NCI-H345 (cell line): ENCODE data around the gene GOLIM4.
A peak's percentile ranks its signal among the peaks of the same experiment; 100 is the strongest.
"Not testable (repeated sequence)": the region's sequence is repeated elsewhere in the genome, so short reads cannot be mapped to it uniquely, and the experiment has no call there.

Source experiments
- DNase-seq: peaks from one replicate; lab custom pipeline; 2025; lab: John Stamatoyannopoulos, UW

Gene GOLIM4

DNA sequence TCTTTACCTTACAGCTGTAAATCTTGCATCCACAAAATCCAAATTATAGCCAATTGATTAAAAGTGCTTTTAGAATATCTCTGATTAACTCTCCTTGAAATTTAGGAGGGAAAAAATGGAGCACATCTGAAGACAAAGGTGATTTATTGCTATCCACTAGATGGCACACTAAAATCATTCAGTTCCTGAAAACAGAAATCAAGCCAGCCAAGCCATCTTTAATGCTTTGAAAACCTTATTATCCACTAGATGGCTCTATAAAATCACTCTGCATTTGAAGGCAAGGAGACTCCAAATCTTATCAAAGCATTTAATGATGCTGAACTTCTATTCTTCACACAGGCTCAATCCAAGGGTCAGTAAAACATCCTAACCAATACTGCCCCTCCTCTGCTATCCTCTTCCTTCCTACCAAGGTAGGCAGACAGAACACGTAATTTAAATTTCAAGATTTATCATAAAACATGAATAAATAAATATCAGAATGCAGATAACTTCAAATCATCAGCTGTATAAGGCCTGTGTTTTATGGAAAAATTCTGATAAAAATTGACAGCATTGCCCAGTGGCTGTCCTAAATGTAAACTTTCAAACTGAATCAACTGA lies 48.4 kb downstream of the GOLIM4 start:
- DNase-seq, result peak; percentile 75

DNA sequence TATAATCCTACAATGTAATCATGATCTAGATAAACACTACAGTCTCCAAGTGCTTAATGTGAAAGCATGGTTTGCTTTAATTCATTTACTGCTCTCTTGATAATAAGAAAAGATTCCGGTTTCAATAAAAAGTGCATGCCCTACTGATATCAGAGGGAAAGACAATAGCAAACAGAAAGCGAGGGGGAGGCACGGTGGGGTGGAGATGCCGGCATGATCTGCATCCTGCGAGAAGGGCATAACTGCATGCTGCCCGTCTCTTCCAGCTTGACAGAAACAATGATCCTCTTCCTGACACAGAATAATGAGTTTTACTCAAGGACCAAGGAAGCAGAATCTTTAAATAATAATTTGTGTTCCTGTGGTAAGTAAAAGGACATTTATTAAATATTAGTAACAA lies 51.7 kb downstream of the GOLIM4 start:
- DNase-seq, result no peak

DNA sequence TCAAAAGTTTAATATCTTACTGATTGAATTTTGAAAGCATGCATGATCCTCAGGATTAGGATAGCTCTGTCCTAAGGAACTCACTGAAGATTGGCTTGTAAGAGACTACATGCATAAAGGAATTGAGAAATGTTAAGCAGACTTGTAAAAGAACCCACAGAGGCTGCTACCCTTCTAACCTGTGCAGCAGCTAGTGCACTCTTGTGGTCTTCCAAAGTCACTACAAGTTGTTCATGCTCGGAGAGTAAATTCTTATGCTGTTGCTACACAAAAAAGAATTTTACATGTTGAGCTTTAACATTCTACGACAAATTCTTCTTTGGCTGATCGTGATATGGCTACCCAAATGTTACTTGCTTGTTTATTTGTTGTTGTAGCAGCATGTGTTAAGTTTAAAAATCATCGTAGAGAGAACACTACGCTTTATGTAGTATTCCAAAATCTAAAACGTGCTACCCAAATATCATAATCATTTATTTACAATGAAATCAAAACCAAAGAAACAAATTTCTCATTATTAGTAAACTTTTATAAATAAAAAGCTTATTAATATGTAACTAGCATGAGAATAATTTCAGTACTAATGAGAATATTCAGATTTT lies 55.0 kb downstream of the GOLIM4 start:
- peak; percentile 24 for DNase-seq

DNA sequence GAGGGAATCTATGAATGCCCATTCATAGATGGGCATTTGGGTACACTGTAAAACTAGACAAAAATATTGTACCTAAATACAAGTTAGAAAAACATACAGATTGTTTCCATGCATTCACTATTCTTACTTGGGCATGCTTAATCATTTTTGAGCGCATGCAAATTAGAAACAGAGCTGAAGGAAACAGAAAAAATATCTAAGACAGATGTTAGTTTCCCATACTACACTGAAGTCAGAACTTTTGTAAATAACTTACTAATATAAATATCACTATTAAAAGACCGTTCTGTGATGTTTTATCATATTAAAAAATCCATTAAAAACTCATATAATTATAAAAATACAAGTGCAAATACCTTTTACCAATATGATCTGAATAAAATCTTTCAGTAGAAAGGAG lies 58.7 kb downstream of the GOLIM4 start:
- no peak for DNase-seq

DNA sequence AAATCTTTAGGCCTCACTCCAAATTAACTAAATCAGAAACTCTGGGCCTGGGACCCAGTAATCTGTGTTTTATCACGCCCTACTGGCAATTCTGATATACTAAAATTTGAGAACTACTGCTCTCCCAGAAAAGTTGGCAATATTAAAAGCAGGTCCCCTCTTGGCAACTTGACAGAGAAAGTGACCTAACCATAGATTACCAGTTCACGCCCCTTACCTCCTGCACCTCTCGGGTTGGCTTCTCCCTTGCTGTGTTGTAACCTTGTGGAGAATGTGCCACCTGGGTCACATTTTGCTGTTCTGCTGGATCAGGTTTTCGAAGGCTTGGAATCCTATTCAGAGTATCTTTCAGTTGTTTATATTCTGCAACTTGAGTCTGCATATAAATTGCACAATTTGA lies 59.1 kb downstream of the GOLIM4 start:
- DNase-seq, result no peak

DNA sequence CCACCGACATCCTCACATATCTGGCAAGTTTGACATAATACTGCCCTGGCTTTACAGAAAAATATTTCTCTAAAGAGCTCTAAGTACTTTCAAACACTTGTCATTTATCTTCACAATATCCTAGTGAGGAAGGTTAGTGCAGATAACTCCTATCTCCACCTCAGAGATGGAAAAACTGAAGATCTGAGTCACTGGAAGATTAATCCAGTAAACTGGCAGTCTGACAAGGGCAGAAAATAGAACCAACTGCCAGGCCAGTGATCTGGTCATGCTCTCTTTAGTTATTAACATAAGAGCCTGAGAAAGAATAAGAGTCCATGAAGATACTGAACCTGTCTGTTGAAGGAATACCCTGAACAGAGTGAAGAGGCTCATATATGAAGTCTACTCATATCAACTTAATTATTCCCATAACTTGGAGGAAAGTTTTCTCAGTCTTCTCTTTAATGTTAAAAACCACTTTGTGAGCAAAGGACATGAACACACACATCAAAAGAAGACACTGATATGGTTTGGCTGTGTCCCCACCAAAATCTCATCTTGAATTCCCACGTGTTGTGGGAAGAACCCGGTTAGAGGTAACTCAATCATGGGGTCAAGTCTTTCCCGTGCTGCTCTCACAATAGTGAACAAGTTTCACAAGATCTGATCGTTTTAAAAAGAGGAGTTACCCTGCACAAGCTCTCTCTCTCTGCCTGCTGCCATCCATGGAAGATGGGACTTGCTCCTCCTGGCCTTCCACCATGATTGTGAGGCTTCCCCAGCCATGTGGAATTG lies 61.4 kb downstream of the GOLIM4 start:
- no peak for DNase-seq

DNA sequence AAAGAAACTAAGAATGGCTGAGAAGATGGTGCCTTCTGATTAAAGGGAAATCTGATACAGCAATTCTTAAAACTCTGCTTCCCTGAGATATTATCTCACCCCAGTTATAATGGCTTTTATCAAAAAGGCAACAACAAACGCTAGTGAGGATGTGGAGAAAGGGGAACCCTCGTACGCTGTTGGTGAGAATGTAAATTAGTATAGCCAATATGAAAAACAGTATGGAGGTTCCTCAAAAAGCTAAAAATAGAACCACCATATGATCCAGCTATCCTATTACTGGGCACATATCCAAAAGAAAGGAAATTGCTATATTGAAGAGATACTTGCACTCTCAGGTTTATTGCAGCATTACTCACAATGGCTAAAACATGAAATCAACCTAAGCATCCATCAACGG lies 65.1 kb downstream of the GOLIM4 start:
- peak; percentile 27 for DNase-seq

DNA sequence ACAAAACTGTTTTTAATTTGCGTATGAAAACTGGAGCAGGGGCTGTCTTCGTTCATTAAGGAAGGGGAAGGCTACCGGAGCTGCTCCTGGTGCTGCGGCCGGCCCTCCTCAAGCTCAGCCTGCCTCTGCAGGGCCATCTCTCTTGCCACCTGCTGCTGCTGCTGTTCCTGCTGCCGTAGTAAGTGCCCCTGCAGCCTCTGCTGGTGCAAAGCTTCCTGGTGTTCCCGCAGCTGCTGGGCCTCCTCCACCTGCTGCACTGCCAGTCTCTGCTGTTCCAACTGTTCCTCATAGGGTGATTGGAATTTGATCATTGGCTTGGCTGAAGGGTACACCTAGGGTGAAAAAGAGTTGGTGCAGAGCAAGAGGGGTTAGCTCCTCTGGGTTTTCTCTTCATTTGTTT lies 66.0 kb downstream of the GOLIM4 start:
- no peak for DNase-seq

DNA sequence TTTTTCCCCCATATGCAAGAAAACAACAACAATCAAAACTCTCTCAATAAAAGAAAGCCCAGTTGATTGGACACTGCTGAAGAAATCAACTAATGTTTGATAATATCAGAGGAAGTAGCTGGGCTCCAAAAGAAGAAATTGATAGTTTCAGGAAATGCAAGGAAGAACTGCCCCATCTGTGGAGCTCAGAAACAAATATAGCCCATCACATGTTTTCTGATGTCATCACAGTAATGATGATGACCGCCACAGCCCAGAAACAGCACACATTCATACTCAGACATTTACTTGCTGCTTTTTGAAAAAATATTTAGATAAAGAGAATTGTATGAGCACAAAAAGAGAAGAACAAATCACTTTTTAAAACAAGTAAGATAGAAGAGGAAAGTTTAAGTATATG lies 67.6 kb downstream of the GOLIM4 start:
- DNase-seq, result no peak

DNA sequence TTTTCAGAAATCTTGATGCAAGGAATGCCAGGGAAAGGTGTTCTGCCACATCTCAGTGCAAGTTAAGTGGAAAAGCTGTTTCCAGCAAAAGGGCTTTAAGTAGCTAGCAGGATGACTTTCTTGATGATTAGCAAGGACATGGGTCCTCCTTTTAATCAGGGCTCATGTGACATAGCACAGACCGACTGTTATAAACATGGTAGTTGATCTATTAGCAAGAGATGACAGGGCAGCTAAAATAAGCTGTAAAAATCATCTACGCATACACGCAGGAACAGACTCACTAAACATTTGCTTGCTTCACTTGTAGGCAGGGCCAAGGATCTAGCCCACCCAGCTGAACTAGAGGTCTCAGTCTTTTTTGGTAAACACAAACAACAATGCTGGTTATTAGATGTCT lies 69.0 kb downstream of the GOLIM4 start:
- no peak for DNase-seq

DNA sequence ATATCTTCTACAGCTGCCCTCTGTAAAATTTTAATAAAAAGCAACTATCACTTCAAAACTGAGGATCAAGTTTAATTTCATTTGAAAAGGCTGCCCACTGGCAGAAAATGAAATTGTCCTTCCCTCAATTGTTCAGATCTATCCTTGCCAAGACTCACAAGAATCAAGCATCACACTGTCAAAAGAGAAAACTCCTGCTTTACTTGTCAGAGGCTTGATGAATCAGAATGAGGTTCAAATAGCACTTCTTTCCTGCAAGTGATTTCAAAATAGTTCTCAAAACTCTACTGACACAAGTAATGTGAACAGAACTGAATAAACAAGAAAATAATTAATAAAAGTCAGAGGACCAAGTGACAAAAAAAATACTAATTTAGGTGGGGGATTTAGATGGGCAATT lies 70.6 kb downstream of the GOLIM4 start:
- DNase-seq, result no peak

DNA sequence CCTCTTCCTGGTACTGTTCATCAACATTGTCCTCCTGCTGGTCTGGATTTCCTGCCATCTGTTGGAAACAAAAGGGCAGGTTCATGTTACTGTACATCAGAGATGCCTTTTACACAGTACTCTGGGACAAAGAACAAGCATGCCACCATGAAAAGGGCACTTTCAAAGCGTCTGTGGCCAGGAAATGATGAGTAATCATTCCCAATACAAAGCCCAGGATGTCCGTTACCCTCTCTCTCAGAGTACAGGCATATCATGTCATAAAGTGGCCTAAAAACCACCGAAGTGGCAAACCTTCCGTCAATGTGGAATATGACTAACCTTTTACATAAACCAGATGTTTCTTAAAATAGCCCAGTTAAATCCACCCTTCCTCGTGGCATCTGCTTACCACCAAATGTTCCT lies 71.2 kb downstream of the GOLIM4 start:
- DNase-seq, result peak; percentile 63

DNA sequence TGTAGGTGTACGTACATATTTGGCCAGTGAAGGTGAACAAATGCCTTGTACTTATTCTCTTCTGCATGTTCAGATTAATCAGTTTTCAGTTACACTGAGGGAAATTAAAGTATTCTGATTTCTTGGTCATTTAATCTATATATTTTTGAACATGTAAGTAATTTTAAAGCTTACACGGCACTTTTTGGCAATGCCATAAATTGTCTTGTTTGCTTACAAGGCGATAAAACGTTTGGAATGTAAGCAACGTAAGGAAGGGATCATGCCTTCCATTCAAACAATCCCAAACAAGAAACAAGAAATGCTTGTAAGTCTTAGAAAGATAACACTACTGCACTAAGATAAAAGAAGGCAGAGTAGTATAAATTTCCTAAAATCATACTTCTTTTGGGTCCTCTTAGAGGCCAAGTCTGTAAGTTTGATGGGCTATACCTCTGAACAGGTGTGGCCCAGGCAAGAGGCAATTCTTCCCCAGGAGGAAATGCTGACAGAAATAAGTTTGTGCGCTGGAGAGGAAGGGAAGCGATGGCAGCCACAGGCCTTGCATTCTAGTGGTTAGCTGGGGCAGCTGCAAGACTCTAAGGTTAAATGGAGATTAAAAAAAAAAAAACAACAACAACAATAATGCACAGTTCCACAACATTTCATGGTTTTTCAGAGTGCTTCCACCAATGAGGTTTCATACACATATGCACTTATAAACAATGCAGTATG lies 73.8 kb downstream of the GOLIM4 start:
- no peak for DNase-seq

DNA sequence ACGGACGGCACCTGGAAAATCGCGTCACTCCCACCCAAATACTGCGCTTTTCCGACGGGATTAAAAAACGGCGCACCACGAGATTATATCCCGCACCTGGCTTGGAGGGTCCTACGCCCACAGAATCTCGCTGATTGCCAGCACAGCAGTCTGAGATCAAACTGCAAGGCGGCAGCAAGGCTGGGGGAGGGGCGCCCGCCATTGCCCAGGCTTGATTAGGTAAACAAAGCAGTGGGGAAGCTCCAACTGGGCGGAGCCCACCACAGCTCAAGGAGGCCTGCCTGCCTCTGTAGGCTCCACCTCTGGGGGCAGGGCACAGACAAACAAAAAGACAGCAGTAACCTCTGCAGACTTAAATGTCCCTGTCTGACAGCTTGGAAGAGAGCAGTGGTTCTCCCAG lies 84.4 kb downstream of the GOLIM4 start:
- DNase-seq, result not testable (repeated sequence)

DNA sequence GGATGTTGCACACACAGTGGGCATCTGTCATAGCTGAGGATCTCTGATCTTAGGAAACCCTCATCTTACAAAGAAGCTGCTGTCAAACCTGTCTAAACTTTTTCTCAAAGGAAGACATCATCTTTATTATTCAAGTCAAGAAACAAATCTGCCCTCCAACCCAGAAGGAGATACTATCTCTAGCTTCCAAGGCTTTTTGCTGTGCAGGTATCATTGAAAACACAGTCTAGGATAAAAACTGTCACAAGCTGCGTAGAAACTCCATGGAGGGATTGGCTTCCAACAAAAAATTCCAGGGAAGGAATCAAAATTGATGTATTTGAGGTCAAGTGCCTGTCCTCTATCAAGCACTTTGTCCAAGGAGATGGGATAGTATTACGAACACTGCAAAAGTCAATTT lies 89.1 kb downstream of the GOLIM4 start:
- no peak for DNase-seq

DNA sequence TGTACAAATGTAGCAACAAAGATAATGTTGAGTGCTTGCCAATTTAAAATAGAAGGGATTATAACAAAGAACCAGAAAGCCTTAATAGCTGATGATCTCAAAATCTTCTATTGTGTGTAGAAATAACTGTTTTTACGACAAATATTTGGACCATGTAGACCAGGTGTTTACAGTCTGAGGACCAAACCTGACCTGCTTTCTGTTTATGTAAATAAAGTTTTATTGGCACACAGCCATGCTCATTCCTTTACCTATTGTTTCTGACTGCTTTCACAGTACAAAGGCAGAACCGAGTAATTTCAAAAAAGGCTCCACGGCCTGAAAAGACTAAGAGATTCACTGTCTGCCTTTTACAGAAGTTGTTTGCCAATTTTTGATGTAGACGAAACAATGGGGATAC lies 91.8 kb downstream of the GOLIM4 start:
- DNase-seq, result peak; percentile 39

DNA sequence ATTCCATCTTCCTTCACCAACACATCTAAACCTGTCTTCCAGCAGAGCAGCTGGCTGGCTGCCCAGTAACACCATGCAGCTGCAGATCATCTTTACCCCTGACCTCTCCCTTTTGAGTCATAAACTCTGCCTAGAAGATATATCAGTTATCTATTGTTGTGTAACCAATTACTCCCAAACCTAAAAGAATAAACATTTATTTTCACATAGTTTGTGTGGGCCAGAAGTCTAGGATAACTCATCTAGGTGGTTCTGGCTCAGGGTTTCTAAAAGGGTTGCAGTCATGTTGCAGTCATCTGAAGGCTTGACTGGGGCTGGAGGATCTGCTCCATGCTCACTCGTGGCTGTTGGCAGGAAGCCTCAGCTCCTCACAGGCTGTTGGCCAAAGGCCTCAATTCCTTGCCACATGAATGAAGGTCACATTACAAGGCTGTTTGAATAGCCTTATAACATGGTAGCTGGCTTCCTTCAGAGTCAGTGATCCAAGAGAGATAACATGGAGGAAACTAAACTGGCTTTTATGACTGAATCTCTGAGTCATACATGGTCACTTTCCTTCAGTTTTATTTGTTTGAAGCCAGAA lies 92.8 kb downstream of the GOLIM4 start:
- DNase-seq, result peak; percentile 24

DNA sequence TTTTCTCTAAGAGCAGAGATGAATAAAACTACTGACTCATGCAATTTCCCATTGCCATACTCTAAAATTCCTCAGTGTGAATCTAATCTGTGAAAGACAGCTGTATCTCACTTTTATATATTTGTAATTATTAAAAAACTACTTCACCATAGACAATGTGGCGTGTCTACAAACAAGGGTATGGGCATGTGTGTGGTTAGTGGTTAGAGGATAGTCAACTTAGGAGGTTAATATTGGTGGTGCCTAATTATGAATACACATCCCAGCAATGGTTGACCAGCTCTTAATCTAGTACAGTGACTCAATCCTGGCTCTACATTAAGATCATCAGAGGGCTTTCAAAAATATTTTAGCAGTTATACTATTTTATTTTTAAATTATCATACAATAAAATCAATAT lies 94.5 kb downstream of the GOLIM4 start:
- no peak for DNase-seq

DNA sequence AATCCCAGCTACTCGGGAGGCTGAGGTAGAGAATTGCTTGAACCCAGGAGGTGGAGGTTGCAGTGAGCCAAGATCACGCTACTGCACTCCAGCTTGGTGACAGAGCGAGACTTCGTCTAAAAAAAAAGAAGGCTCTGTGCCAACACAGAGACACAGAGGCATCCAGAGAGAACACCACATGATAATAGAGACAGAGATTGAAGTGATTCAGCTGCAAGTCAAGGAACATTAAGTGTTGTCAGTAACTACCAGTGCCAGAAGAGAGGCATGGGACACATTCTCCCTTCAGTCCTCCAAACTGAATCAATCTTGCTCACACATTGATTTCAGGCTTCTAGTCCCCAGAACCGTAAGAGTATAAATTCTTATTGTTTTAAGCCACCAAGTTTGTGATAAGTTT lies 97.5 kb downstream of the GOLIM4 start:
- DNase-seq, result no peak

DNA sequence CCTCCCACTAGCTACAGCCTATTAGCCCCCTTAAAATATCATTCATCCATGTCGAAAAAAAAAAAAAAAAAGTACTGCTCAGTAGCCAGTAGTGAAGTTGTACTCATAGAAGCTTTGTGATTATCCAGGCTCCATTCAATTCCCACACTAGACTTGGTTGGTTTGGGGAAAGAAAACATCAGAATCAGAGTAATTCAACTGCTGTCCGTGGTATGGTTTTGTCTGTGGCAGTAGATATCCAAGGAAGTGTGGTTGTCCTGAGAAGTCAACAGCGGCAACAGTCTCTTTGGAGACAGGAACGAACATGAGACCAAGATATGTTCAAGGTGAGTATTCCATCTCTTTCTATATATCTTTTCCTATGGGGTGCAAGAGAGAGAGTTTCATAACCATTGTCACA lies 99.2 kb downstream of the GOLIM4 start:
- DNase-seq, result no peak

DNA sequence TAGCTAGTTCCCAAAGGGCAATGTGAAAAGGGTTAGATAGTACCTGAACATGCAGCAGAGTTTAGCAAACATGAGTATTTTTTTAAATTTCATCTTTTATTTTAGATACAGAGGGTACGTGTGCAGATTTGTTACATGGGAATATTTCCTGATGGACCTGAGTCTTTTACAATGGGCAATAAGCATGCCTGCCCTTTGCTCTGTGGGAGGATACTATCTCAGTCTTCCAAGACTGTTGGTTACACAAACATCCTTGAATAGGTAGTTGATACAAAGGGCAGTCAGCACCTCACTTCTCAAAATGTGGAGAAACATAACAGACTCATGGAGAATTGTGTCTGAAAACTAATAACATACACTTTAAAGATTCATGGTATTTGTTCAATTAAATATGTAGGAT lies 103.3 kb downstream of the GOLIM4 start:
- DNase-seq, result no peak

DNA sequence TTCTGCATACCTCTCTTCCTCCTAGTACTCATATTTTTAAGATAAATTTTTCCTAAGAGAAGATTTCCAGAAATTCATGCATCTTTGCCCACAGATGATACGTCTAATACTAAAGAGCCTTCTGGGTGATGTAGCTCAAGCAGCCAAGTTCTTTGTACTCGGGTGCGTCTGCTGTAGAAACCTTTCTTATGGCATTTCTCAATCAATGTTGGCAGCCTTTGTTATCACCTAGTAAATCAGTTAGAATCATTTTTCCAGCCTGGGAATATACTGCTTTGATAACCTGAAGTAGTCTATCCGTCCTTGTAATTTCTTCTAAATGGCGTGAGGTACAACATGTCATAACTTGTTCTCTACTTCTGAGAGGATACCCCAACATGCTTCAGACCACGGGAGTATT lies 104.5 kb downstream of the GOLIM4 start:
- DNase-seq, result no peak

DNA sequence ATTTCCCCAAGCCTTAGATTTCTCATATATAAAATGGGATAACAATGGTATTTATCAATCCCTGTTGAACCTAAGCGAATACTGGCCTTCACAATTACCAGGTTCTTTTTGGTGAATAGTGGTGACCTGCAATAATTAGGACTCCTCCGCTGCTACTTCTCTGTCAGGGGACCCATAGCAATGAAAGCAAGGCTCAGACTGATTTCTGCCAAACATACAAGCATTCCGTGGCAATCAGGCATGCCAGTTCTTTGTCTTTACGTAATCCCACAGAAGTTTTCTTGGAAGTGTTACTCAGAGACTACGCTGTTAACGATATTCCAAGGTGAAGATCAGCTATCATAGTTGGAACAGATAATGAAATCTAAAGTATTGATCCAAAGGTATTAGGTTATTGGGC lies 105.7 kb downstream of the GOLIM4 start:
- DNase-seq, result no peak
